Activated T-helper 2 cell treated with anti-CD3 and anti-CD28 coated beads, Interferon-gamma antibody, Interleukin-2, Interleukin-4, amounts not matched to agents 10 μg/mL and 5 μg/mL and 100 μg/mL, durations not matched to agents 14 hours and 24 hours and 36 hours (primary cell): ENCODE measurements around the gene MAGIX. TPM values are rescaled to one million over a fixed set of nuclear protein-coding genes. Genes with fewer than 3 reads are reported as not detected.

Experiments
- DNase-seq: peaks from one replicate; pipeline ENCODE4 v3.0.0; 2021; ENCODE audit warnings: low spot score
- H3K27ac Mint-ChIP-seq: one replicate; pipeline ENCODE4 v1.8.0; 2021; ENCODE audit warnings: mixed read lengths
- H3K27me3 Mint-ChIP-seq: one replicate; pipeline ENCODE4 v1.8.0; 2021; ENCODE audit warnings: low read depth, mixed read lengths
- H3K36me3 Mint-ChIP-seq: one replicate; pipeline ENCODE4 v1.8.0; 2021; ENCODE audit warnings: low read depth, mixed read lengths
- H3K4me1 Mint-ChIP-seq: one replicate; pipeline ENCODE4 v1.8.0; 2021; ENCODE audit warnings: low read depth, mixed read lengths
- H3K4me3 Mint-ChIP-seq: one replicate; pipeline ENCODE4 v1.8.0; 2021; ENCODE audit warnings: low read depth, mild to moderate bottlenecking, moderate library complexity, mixed read lengths
- H3K9me3 Mint-ChIP-seq: one replicate; pipeline ENCODE4 v1.8.0; 2021; ENCODE audit warnings: mixed read lengths
- intact Hi-C: fragments of 100-400 bp; cut with micrococcal nuclease; formaldehyde crosslinking; loops from one replicate; pipeline ENCODE4 v1.15.1; 2023
- total RNA-seq: library from RNA; stranded (reverse); gene quantifications from 2 replicates; pipeline ENCODE4 v1.2.3, GENCODE V29; 2022

The MAGIX gene
- total RNA-seq, 1 donor from 2014 or later, result 1.6 TPM

- DNase-seq, result no peak
- H3K36me3 Mint-ChIP-seq, result peaks cover 66% of the 10 kb centered on the region
- H3K9me3 Mint-ChIP-seq, result no peaks in the 10 kb centered on the region
- no peaks in the 10 kb centered on the region for H3K27me3 Mint-ChIP-seq
- peaks cover 13% of the 10 kb centered on the region for H3K4me1 Mint-ChIP-seq
- H3K27ac Mint-ChIP-seq, result no peak overlapping the region
- H3K4me3 Mint-ChIP-seq, result no peak overlapping the region
- intact Hi-C loops, result no loop called here
Measured at GRCh38 chrX:49177338-49177833, 14.8 kb downstream of the MAGIX start.

- peaks cover 9% of the 10 kb centered on the region for H3K4me1 Mint-ChIP-seq
Measured at GRCh38 chrX:49177873-49178480, 15.4 kb downstream of the MAGIX start.

GRCh38 chrX:49178537-49178936 is 16.0 kb downstream of the MAGIX start:
- Mint-ChIP-seq H3K9me3 (no peaks in the 10 kb centered on the region), H3K4me1 (peaks cover 6% of the 10 kb centered on the region), H3K4me3 (no peak overlapping the region), H3K27me3 (no peaks in the 10 kb centered on the region), H3K36me3 (peaks cover 62% of the 10 kb centered on the region), H3K27ac (no peak overlapping the region)
- no peak for DNase-seq
- intact Hi-C loops, result no loop called here

More at GRCh38 chrX:49177873-49178480, 15.4 kb downstream of the MAGIX start:
- no peak overlapping the region for H3K4me3 Mint-ChIP-seq
- H3K27ac Mint-ChIP-seq, result no peak overlapping the region
- peaks cover 65% of the 10 kb centered on the region for H3K36me3 Mint-ChIP-seq
- H3K9me3 Mint-ChIP-seq, result no peaks in the 10 kb centered on the region
- no peaks in the 10 kb centered on the region for H3K27me3 Mint-ChIP-seq
- no peak for DNase-seq
- intact Hi-C loops, result no loop called here

- Mint-ChIP-seq H3K36me3 (peaks cover 65% of the 10 kb centered on the region), H3K27ac (peak overlapping the region; percentile 28), H3K27me3 (no peaks in the 10 kb centered on the region), H3K4me1 (peaks cover 3% of the 10 kb centered on the region), H3K4me3 (no peak overlapping the region), H3K9me3 (no peaks in the 10 kb centered on the region)
- intact Hi-C loops, result no loop called here
- no peak for DNase-seq
Measured at GRCh38 chrX:49179358-49179757, 16.8 kb downstream of the MAGIX start.

GRCh38 chrX:49183701-49184281 is 21.2 kb downstream of the MAGIX start:
- Mint-ChIP-seq H3K4me1 (peaks cover 14% of the 10 kb centered on the region), H3K27me3 (no peaks in the 10 kb centered on the region), H3K4me3 (peak overlapping the region; percentile 37), H3K36me3 (peaks cover 37% of the 10 kb centered on the region), H3K27ac (peak overlapping the region; percentile 46), H3K9me3 (no peaks in the 10 kb centered on the region)
- intact Hi-C loops, result no loop called here
- no peak for DNase-seq

- H3K27ac Mint-ChIP-seq, result peak overlapping the region; percentile 83
- no peaks in the 10 kb centered on the region for H3K27me3 Mint-ChIP-seq
- peak overlapping the region; percentile 86 for H3K4me3 Mint-ChIP-seq
- intact Hi-C loops, result no loop called here
- no peaks in the 10 kb centered on the region for H3K9me3 Mint-ChIP-seq
- H3K36me3 Mint-ChIP-seq, result peaks cover 30% of the 10 kb centered on the region
- peak; percentile 15 for DNase-seq
- peaks cover 18% of the 10 kb centered on the region for H3K4me1 Mint-ChIP-seq
Measured at GRCh38 chrX:49184294-49185281, 22.0 kb downstream of the MAGIX start.

- peaks cover 20% of the 10 kb centered on the region for H3K36me3 Mint-ChIP-seq
Measured at GRCh38 chrX:49186125-49187027, 23.8 kb downstream of the MAGIX start, which contains the start of gene PRICKLE3. Gene PRICKLE3, minus strand, starts transcription at chrX:49186373. Its CDS starts 76 bp downstream, at chrX:49186297.

GRCh38 chrX:49187028-49187394 is 24.5 kb downstream of the MAGIX start:
- H3K4me3 Mint-ChIP-seq, result peak overlapping the region; percentile 86
- no peak for DNase-seq
- H3K9me3 Mint-ChIP-seq, result no peaks in the 10 kb centered on the region
- H3K4me1 Mint-ChIP-seq, result peaks cover 21% of the 10 kb centered on the region
- intact Hi-C loops, result loop anchor here (2.0 kb wide), 1 partner anchor 14 kb away; no protein-coding TSS in a partner anchor
- H3K27ac Mint-ChIP-seq, result no peak overlapping the region
- no peaks in the 10 kb centered on the region for H3K27me3 Mint-ChIP-seq
- H3K36me3 Mint-ChIP-seq, result peaks cover 20% of the 10 kb centered on the region

More at GRCh38 chrX:49186125-49187027, 23.8 kb downstream of the MAGIX start, which contains the start of gene PRICKLE3:
- DNase-seq, result peak; percentile 61
- Mint-ChIP-seq H3K4me3 (peak within 1 kb of the TSS; percentile 86), H3K9me3 (no peaks in the 10 kb centered on the region), H3K4me1 (peaks cover 21% of the 10 kb centered on the region), H3K27ac (peak within 1 kb of the TSS; percentile 83), H3K27me3 (no peaks in the 10 kb centered on the region)
- intact Hi-C loops, result loop anchor here (2.0 kb wide), 1 partner anchor 14 kb away; no protein-coding TSS in a partner anchor

GRCh38 chrX:49187526-49187925 is 25.0 kb downstream of the MAGIX start:
- no peak overlapping the region for H3K27ac Mint-ChIP-seq

GRCh38 chrX:49188468-49189076 is 26.0 kb downstream of the MAGIX start:
- peaks cover 10% of the 10 kb centered on the region for H3K36me3 Mint-ChIP-seq
- peaks cover 33% of the 10 kb centered on the region for H3K4me1 Mint-ChIP-seq
- no peaks in the 10 kb centered on the region for H3K27me3 Mint-ChIP-seq
- intact Hi-C loops, result no loop called here
- no peak for DNase-seq
- H3K9me3 Mint-ChIP-seq, result no peaks in the 10 kb centered on the region
- no peak overlapping the region for H3K4me3 Mint-ChIP-seq
- no peak overlapping the region for H3K27ac Mint-ChIP-seq

More at GRCh38 chrX:49187526-49187925, 25.0 kb downstream of the MAGIX start:
- H3K9me3 Mint-ChIP-seq, result no peaks in the 10 kb centered on the region
- no peaks in the 10 kb centered on the region for H3K27me3 Mint-ChIP-seq
- H3K36me3 Mint-ChIP-seq, result peaks cover 15% of the 10 kb centered on the region
- intact Hi-C loops, result loop anchor here (2.0 kb wide), 1 partner anchor 15 kb away; no protein-coding TSS in a partner anchor
- peaks cover 24% of the 10 kb centered on the region for H3K4me1 Mint-ChIP-seq
- DNase-seq, result no peak
- no peak overlapping the region for H3K4me3 Mint-ChIP-seq

- no peak for DNase-seq
- Mint-ChIP-seq H3K27me3 (no peaks in the 10 kb centered on the region), H3K4me1 (peaks cover 35% of the 10 kb centered on the region), H3K9me3 (no peaks in the 10 kb centered on the region), H3K27ac (peak overlapping the region; percentile 53), H3K36me3 (peaks cover 3% of the 10 kb centered on the region), H3K4me3 (peak overlapping the region; percentile 96)
- intact Hi-C loops, result loop anchor here (2.0 to 5.0 kb wide), 3 partner anchors 32 to 79 kb away; partner anchors contain the start of genes CCDC22 and PPP1R3F
Measured at GRCh38 chrX:49189606-49190005, 27.0 kb downstream of the MAGIX start.
